GM23338 (cell line): ENCODE data around the gene ZACN. TPM values are rescaled to one million over a fixed set of nuclear protein-coding genes. Genes with fewer than 3 reads are reported as not detected.

Source experiments
- ATAC-seq: fragments of 200-7000 bp; cut with Tn5 transposase; 3 replicates; pipeline ENCODE4 v1.9.1; 2020
- DNase-seq: peaks from one replicate; pipeline ENCODE4 v3.0.0-alpha.2; 2015; ENCODE audit warnings: low spot score
- H2AFZ ChIP-seq: fragments of 200-600 bp; sonication (generic); 2 replicates; pipeline ENCODE4 v1.8.0; 2016; ENCODE audit warnings: antibody characterized with exemption, mild to moderate bottlenecking, moderate library complexity
- H3F3A ChIP-seq: fragments of 200-600 bp; sonication (generic); replicated peaks from 2 replicates; pipeline ENCODE4 v1.8.0; 2017; ENCODE audit warnings: antibody characterized with exemption, mixed run types, low read depth
- H3K27ac ChIP-seq: fragments of 200-600 bp; sonication (generic); 2 replicates; pipeline ENCODE4 v1.6.1; 2016; ENCODE audit warnings: low read depth
- H3K27me3 ChIP-seq: fragments of 200-600 bp; sonication (generic); 2 replicates; pipeline ENCODE4 v1.8.0; 2016; ENCODE audit warnings: mild to moderate bottlenecking, mixed run types, moderate library complexity; ENCODE audit not compliant: insufficient read depth
- H3K36me3 ChIP-seq: fragments of 200-600 bp; sonication (generic); 2 replicates; pipeline ENCODE4 v1.8.0; 2016; ENCODE audit warnings: mild to moderate bottlenecking; ENCODE audit not compliant: insufficient read depth
- H3K4me1 ChIP-seq: fragments of 200-600 bp; sonication (generic); 2 replicates; pipeline ENCODE4 v1.8.0; 2016; ENCODE audit warnings: mild to moderate bottlenecking, moderate library complexity; ENCODE audit not compliant: insufficient read depth
- H3K4me2 ChIP-seq: fragments of 200-600 bp; sonication (generic); 2 replicates; pipeline ENCODE4 v1.7.1; 2017; ENCODE audit warnings: mixed run types
- H3K4me3 ChIP-seq: fragments of 200-600 bp; sonication (generic); 2 replicates; pipeline ENCODE4 v1.6.1; 2016; ENCODE audit warnings: mixed run types
- H3K79me2 ChIP-seq: fragments of 200-600 bp; sonication (generic); replicated peaks from 2 replicates; pipeline ENCODE4 v1.8.0; 2017; ENCODE audit warnings: mild to moderate bottlenecking; ENCODE audit not compliant: insufficient read depth
- H3K9me2 ChIP-seq: fragments of 200-600 bp; sonication (generic); 2 replicates; pipeline ENCODE4 v1.8.0; 2017; ENCODE audit not compliant: insufficient read depth
- H4K20me1 ChIP-seq: fragments of 200-600 bp; sonication (generic); replicated peaks from 2 replicates; pipeline ENCODE4 v1.8.0; 2017; ENCODE audit warnings: mild to moderate bottlenecking; ENCODE audit not compliant: insufficient read depth
- H3K27ac Mint-ChIP-seq: 2 replicates; pipeline ENCODE4 v1.8.0; 2020; ENCODE audit warnings: inconsistent platforms, mild to moderate bottlenecking, moderate library complexity, mixed read lengths
- H3K27me3 Mint-ChIP-seq: 3 replicates; pipeline ENCODE4 v1.8.0; 2022; ENCODE audit warnings: low read depth, mild to moderate bottlenecking, moderate library complexity, mixed read lengths, inconsistent platforms; ENCODE audit not compliant: insufficient read depth, poor library complexity
- H3K36me3 Mint-ChIP-seq: 3 replicates; pipeline ENCODE4 v1.8.0; 2021; ENCODE audit warnings: low read depth, mild to moderate bottlenecking, inconsistent platforms, moderate library complexity, mixed read lengths
- H3K4me1 Mint-ChIP-seq: 3 replicates; pipeline ENCODE4 v1.8.0; 2020; ENCODE audit warnings: mild to moderate bottlenecking, inconsistent platforms, mixed read lengths
- H3K4me3 Mint-ChIP-seq: 3 replicates; pipeline ENCODE4 v1.8.0; 2021; ENCODE audit warnings: moderate library complexity, mild to moderate bottlenecking, inconsistent platforms, mixed read lengths
- H3K9me3 Mint-ChIP-seq: 3 replicates; pipeline ENCODE4 v1.8.0; 2020; ENCODE audit warnings: moderate library complexity, mild to moderate bottlenecking, inconsistent platforms, mixed read lengths
- CREB1 ChIP-seq: fragments of 250-450 bp; sonication (Bioruptor Pico); IDR thresholded peaks from 2 replicates; pipeline ENCODE4 v1.5.0; 2020; ENCODE audit warnings: low read depth, mild to moderate bottlenecking, moderate library complexity
- JUNB ChIP-seq: IDR thresholded peaks from one replicate; pipeline ENCODE4 v1.6.1; 2016; ENCODE audit warnings: antibody characterized with exemption; ENCODE audit not compliant: unreplicated experiment
- POLR2AphosphoS5 ChIP-seq: IDR thresholded peaks from 2 replicates; pipeline ENCODE4 v1.6.1; 2016; ENCODE audit warnings: antibody characterized with exemption, low read depth
- REST ChIP-seq: IDR thresholded peaks from one replicate; pipeline ENCODE4 v1.6.1; 2018; ENCODE audit warnings: antibody characterized with exemption; ENCODE audit not compliant: unreplicated experiment
- ZNF114 ChIP-seq: fragments of 250-450 bp; sonication (Bioruptor Pico); IDR thresholded peaks from 2 replicates; pipeline ENCODE4 v1.5.0; 2020; ENCODE audit warnings: mild to moderate bottlenecking, moderate library complexity
- ZNF462 ChIP-seq: fragments of 250-450 bp; sonication (Bioruptor Pico); IDR thresholded peaks from 2 replicates; pipeline ENCODE4 v1.5.0; 2020; ENCODE audit warnings: mild to moderate bottlenecking, moderate library complexity
- polyA plus RNA-seq: library from polyadenylated mRNA; unstranded; fragments of >200 nt; fragmentation: Nextera tagmentation; extraction: Ambion mirVana; gene quantifications from 2 replicates; pipeline ENCODE4 v1.2.1, GENCODE V29; 2016
- total RNA-seq: library from RNA; depleted of rRNA; stranded (reverse); fragments of >200 nt; shearing (Covaris generic); gene quantifications from 2 replicates; pipeline ENCODE4 v1.2.3, GENCODE V29; 2014

Gene ZACN
- total and polyA plus RNA-seq, 2 experiments from 2014 or later, result 0.47 TPM; not detected in 1

DNA sequence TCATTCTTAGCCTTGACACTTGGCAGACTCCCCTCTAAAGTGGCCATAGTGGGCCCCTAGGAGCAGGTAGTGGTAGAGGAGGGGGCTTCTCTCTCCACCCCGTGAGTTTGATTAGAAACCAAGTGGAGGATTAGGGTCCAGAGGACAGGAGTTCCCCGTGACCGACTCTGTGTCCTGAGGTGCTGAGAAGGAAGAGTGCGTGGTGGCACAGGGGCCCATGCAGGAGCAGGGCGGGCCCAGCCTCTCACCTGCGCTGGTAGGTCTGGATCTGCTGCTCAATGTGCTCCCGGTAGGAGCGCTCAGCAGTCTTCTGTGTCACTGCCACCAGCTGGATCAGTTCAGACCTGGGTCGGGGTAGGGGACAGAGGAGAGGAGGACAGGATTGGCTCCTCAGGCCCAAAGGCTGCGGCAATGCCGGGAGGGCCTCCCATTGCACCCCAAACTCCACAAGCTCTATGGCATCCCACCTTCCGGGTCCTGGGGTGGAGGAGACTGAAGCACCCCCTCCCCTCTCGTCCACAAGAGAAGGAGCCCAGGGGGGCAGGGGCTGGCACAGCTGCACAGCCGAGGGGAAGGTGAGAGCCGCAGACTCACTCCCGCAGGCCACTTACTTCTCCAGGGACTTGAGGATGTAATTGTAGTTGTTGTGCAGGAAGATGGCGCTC is 6.2 kb downstream of the ZACN start:
- H3K27me3 ChIP-seq, result no peaks in the 10 kb centered on the region
- no peak overlapping the region for H3K4me2 ChIP-seq
- no peak overlapping the region for H3K27ac ChIP-seq
- peaks cover 10% of the 10 kb centered on the region; the same call in 1 of the 2 replicates for H3K4me1 ChIP-seq
- Mint-ChIP-seq H3K27me3 (peaks cover 24% of the 10 kb centered on the region), H3K9me3 (no peaks in the 10 kb centered on the region), H3K4me1 (peaks cover 13% of the 10 kb centered on the region), H3K4me3 (no peak overlapping the region), H3K36me3 (peaks cover 55% of the 10 kb centered on the region), H3K27ac (no peak overlapping the region)
- no peak overlapping the region for H2AFZ ChIP-seq
- no peak overlapping the region for H3K4me3 ChIP-seq
- peaks cover 5% of the 10 kb centered on the region; the same call in 1 of the 2 replicates for H3K36me3 ChIP-seq
- 0 out of 2 replicates have a peak, but pooled peaks cover 7% of the 10 kb centered on the region for H4K20me1 ChIP-seq
- TF ChIP-seq REST, result no peak
- no peak for TF ChIP-seq JUNB
- TF ChIP-seq ZNF114 (CRISPR knock-in tag), result no peak
- no peak for TF ChIP-seq POLR2AphosphoS5
- TF ChIP-seq CREB1, result no peak
- no peak for TF ChIP-seq ZNF462
- H3K9me2 ChIP-seq, result no peaks in the 10 kb centered on the region
- no peaks in the 10 kb centered on the region for H3K79me2 ChIP-seq
- peaks cover 9% of the 10 kb centered on the region for H3F3A ChIP-seq
- no peak for DNase-seq
- no peak for ATAC-seq
